CD4-positive, alpha-beta memory T cell (primary cell): ENCODE measurements around the gene KDELR1. TPM values are rescaled to one million over a fixed set of nuclear protein-coding genes. Genes with fewer than 3 reads are reported as not detected.
A peak's percentile ranks its signal among the peaks of the same experiment; 100 is the strongest.

Experiments used
- CTCF ChIA-PET: fragments of 350-600 bp; sonication (Branson Sonifier 250); formaldehyde crosslinking; loops from one replicate; lab custom pipeline; 2021; ENCODE audit warnings: inconsistent platforms; ENCODE audit not compliant: partially characterized antibody; lab: Charles Lee
- POLR2A ChIA-PET: fragments of 350-600 bp; sonication (Branson Sonifier 250); formaldehyde crosslinking; loops from one replicate; lab custom pipeline; 2021; ENCODE audit not compliant: partially characterized antibody; lab: Charles Lee
- DNase-seq, 5 donors: peaks; one replicate each; pipeline versions ENCODE4 v3.0.0 to v3.0.0-alpha.2; 2020 to 2022; ENCODE audit warnings: mixed read lengths in 1 of 5
- H3K27ac ChIP-seq: one replicate; pipeline ENCODE4 v1.7.0; 2013; ENCODE audit warnings: low read depth, low read length
- H3K27me3 ChIP-seq: 2 replicates; pipeline ENCODE4 v1.7.0; 2013; ENCODE audit warnings: mild to moderate bottlenecking, low read length, moderate library complexity; ENCODE audit not compliant: insufficient read depth
- H3K36me3 ChIP-seq: 2 replicates; pipeline ENCODE4 v1.7.0; 2013; ENCODE audit warnings: mild to moderate bottlenecking, low read length, moderate library complexity; ENCODE audit not compliant: insufficient read depth
- H3K4me1 ChIP-seq: 2 replicates; pipeline ENCODE4 v1.7.0; 2013; ENCODE audit warnings: mild to moderate bottlenecking, low read length, moderate library complexity; ENCODE audit not compliant: insufficient read depth
- H3K4me3 ChIP-seq, 2 donors: one replicate each; pipeline ENCODE4 v1.7.0; 2013; ENCODE audit warnings: low read length in 2 of 2, mild to moderate bottlenecking in 1 of 2
- H3K9me3 ChIP-seq, 2 donors: one replicate each; pipeline ENCODE4 v1.7.0; 2013; ENCODE audit warnings: low read length in 2 of 2, control low read depth in 1 of 2; ENCODE audit not compliant: control insufficient read depth in 1 of 2
- H3K27ac Mint-ChIP-seq, 7 donors: one replicate each; pipeline ENCODE4 v1.8.0; 2020 to 2021; ENCODE audit warnings: mixed read lengths in 7 of 7, mild to moderate bottlenecking in 6 of 7, inconsistent platforms in 3 of 7, moderate library complexity in 3 of 7
- H3K27me3 Mint-ChIP-seq, 2 donors: one replicate each; pipeline ENCODE4 v1.8.0; 2020 to 2021; ENCODE audit warnings: mixed read lengths in 2 of 2
- H3K36me3 Mint-ChIP-seq, 2 donors: one replicate each; pipeline ENCODE4 v1.8.0; 2020 to 2021; ENCODE audit warnings: mixed read lengths in 2 of 2, inconsistent platforms in 1 of 2, mild to moderate bottlenecking in 1 of 2
- H3K4me1 Mint-ChIP-seq, 4 donors: one replicate each; pipeline ENCODE4 v1.8.0; 2020 to 2021; ENCODE audit warnings: mixed read lengths in 4 of 4, mild to moderate bottlenecking in 1 of 4
- H3K4me3 Mint-ChIP-seq, 8 donors: one replicate each; pipeline ENCODE4 v1.8.0; 2020 to 2021; ENCODE audit warnings: mixed read lengths in 8 of 8, mild to moderate bottlenecking in 7 of 8, moderate library complexity in 6 of 8, inconsistent platforms in 3 of 8
- H3K9me3 Mint-ChIP-seq, 8 donors: one replicate each; pipeline ENCODE4 v1.8.0; 2020 to 2021; ENCODE audit warnings: mixed read lengths in 8 of 8, mild to moderate bottlenecking in 5 of 8, inconsistent platforms in 3 of 8, moderate library complexity in 1 of 8
- intact Hi-C: fragments of 100-400 bp; cut with micrococcal nuclease; formaldehyde crosslinking; loops from one replicate; pipeline ENCODE4 v1.15.1; 2023
- polyA plus RNA-seq, 2 donors: library from polyadenylated mRNA; unstranded; fragments of 300-500 nt; fragmentation: Illumina TruSeq; gene quantifications; one replicate each; pipeline ENCODE4 v1.2.3, GENCODE V29; 2021
- total RNA-seq, 2 experiments: library from RNA; stranded (reverse); gene quantifications; one replicate each; pipeline ENCODE4 v1.2.3, GENCODE V29; 2021

KDELR1 gene
- total and polyA plus RNA-seq, 4 experiments from 2014 or later = 17.7 to 63.2 (median 43.8) TPM

- H3K27me3 ChIP-seq = no peaks in the 10 kb centered on the region
- H3K36me3 Mint-ChIP-seq = peaks cover 4 to 5% of the 10 kb centered on the region in 2 donors
- ChIA-PET POLR2A (interaction anchor here (0.8 to 3.4 kb wide), 18 partner anchors 8 to 281 kb away, joined by 3 to 65 read pairs (median 4); partner anchors contain the start of genes CA11, CARD8, DBP and EMP3), CTCF (interaction anchor here (0.9 to 2.4 kb wide), 9 partner anchors 10 to 50 kb away, joined by 3 to 21 read pairs (median 5); partner anchors contain the start of genes EMP3 and KDELR1)
- no peak for DNase-seq
- peak overlapping the region; percentile 63 for H3K27ac ChIP-seq
- no peaks in the 10 kb centered on the region for H3K27me3 Mint-ChIP-seq
- peak overlapping the region; percentile 48 to 96 (median 94) for H3K4me3 Mint-ChIP-seq
- H3K4me1 Mint-ChIP-seq = peaks cover 4 to 14% (median 5%) of the 10 kb centered on the region in 4 donors
- peaks cover 17% of the 10 kb centered on the region for H3K4me1 ChIP-seq
- H3K27ac Mint-ChIP-seq = peak overlapping the region; percentile 87 to 98 (median 92)
- H3K36me3 ChIP-seq = no peaks in the 10 kb centered on the region
- H3K9me3 ChIP-seq = no peaks in the 10 kb centered on the region
- intact Hi-C loops = loop anchor here (1.0 to 10.0 kb wide), 6 partner anchors 26 to 1510 kb away; partner anchors contain the start of genes AP2S1, DBP, GRWD1 and KDELR1
- H3K9me3 Mint-ChIP-seq = no peaks in the 10 kb centered on the region
- H3K4me3 ChIP-seq = peak overlapping the region; percentile 73 to 93
These were observed 26.6 kb downstream of the KDELR1 start for GRCh38 chr19:48364598-48365348.

DNA sequence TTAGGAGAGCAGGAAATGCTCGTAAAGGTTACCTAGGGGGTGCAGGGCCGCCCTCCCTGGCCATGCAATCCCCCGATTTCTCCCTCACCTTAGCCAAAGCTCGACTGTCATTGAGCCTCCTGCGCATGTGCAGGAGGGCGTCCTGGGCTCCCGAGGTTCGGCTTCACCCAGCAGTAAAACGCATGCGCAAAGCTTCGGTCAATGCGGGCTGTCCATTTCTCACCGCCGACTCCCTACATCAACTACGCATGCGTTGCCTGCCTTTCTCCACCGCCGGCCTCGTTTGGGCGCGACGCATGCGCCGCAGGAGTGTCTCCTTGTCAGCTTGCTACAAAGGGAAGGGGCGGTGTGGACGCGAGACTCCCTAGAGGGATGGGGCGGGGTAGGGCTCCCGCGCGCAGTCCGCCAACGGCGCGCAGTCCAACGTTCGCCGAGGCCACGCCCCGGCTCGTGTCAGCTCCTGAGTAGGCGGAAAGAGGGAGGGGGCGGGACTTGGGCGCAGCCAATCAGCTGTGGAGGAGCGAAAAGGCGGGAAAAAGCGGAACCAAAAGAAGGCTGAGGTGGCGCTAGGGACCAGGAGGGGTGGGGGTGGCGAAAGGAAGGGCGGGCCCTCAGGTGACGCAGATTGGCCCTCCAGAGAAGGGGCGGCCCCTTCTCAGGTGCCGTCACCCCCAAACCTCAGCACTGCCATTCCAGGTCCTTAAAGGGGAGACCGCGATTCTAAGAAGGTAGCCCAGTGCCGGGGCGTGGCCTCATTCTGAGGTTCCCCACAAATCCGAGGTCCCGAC, 27.3 kb downstream of the KDELR1 start, which contains the start of the genes SYNGR4 and TMEM143:
Gene SYNGR4 (plus strand): TSS at position 558 of the 788 bp plus-strand sequence. CDS start 1,476 bp downstream, outside the sequence.
Gene TMEM143 (minus strand): TSS at position 131 of the 788 bp plus-strand sequence. CDS start 20 bp downstream, at position 111.
- ChIA-PET POLR2A (interaction anchor here (0.8 to 3.4 kb wide), 32 partner anchors 9 to 1486 kb away, joined by 3 to 65 read pairs (median 4); partner anchors contain the start of genes CA11, CARD8, DBP and EMP3), CTCF (interaction anchor here (0.5 to 2.4 kb wide), 15 partner anchors 10 to 607 kb away, joined by 3 to 21 read pairs (median 3); partner anchors contain the start of genes EMP3 and KDELR1)
- peak; percentile 98 to 99 (median 99) for DNase-seq
- Histone ChIP-seq H3K9me3 (no peaks in the 10 kb centered on the region), H3K4me3 (peak within 1 kb of the TSS; percentile 93 to 94), H3K4me1 (peaks cover 17% of the 10 kb centered on the region), H3K36me3 (no peaks in the 10 kb centered on the region), H3K27ac (peak within 1 kb of the TSS; percentile 88), H3K27me3 (no peaks in the 10 kb centered on the region)
- peak within 1 kb of the TSS; percentile 87 to 96 (median 94) for H3K4me3 Mint-ChIP-seq
- peaks cover 5 to 7% of the 10 kb centered on the region in 2 donors for H3K36me3 Mint-ChIP-seq
- intact Hi-C loops = loop anchor here (1.0 to 10.0 kb wide), 10 partner anchors 27 to 1509 kb away; partner anchors contain the start of genes AP2S1, CYTH2, DBP and GRWD1
- H3K9me3 Mint-ChIP-seq = no peaks in the 10 kb centered on the region
- peak within 1 kb of the TSS; percentile 87 to 98 (median 92) for H3K27ac Mint-ChIP-seq
- H3K4me1 Mint-ChIP-seq = peaks cover 4 to 14% (median 5%) of the 10 kb centered on the region in 4 donors
- H3K27me3 Mint-ChIP-seq = no peaks in the 10 kb centered on the region

- peaks cover 17% of the 10 kb centered on the region for H3K4me1 ChIP-seq
- H3K27ac ChIP-seq = peak overlapping the region; percentile 88
- no peaks in the 10 kb centered on the region for H3K27me3 ChIP-seq
- no peaks in the 10 kb centered on the region for H3K36me3 ChIP-seq
- H3K9me3 Mint-ChIP-seq = no peaks in the 10 kb centered on the region
- no peaks in the 10 kb centered on the region for H3K27me3 Mint-ChIP-seq
- H3K27ac Mint-ChIP-seq = peak overlapping the region; percentile 87 to 98 (median 92)
- H3K4me3 Mint-ChIP-seq = peak overlapping the region; percentile 87 to 96 (median 94)
- no peak for DNase-seq
- peaks cover 5 to 10% of the 10 kb centered on the region in 2 donors for H3K36me3 Mint-ChIP-seq
- no peaks in the 10 kb centered on the region for H3K9me3 ChIP-seq
- intact Hi-C loops = loop anchor here (1.0 to 10.0 kb wide), 5 partner anchors 31 to 1509 kb away; partner anchors contain the start of genes AP2S1 and CYTH2
- CTCF ChIA-PET = interaction anchor here (0.5 to 2.4 kb wide), 14 partner anchors 9 to 607 kb away, joined by 3 to 21 read pairs (median 3); partner anchors contain the start of genes EMP3 and KDELR1
- peaks cover 4 to 14% (median 5%) of the 10 kb centered on the region in 4 donors for H3K4me1 Mint-ChIP-seq
- H3K4me3 ChIP-seq = peak overlapping the region; percentile 93 to 94
- POLR2A ChIA-PET = interaction anchor here (0.8 to 3.4 kb wide), 27 partner anchors 10 to 1487 kb away, joined by 3 to 65 read pairs (median 5); partner anchors contain the start of genes CA11, CARD8, DBP and EMP3
These were observed 27.9 kb downstream of the KDELR1 start for GRCh38 chr19:48363500-48363809.

DNA sequence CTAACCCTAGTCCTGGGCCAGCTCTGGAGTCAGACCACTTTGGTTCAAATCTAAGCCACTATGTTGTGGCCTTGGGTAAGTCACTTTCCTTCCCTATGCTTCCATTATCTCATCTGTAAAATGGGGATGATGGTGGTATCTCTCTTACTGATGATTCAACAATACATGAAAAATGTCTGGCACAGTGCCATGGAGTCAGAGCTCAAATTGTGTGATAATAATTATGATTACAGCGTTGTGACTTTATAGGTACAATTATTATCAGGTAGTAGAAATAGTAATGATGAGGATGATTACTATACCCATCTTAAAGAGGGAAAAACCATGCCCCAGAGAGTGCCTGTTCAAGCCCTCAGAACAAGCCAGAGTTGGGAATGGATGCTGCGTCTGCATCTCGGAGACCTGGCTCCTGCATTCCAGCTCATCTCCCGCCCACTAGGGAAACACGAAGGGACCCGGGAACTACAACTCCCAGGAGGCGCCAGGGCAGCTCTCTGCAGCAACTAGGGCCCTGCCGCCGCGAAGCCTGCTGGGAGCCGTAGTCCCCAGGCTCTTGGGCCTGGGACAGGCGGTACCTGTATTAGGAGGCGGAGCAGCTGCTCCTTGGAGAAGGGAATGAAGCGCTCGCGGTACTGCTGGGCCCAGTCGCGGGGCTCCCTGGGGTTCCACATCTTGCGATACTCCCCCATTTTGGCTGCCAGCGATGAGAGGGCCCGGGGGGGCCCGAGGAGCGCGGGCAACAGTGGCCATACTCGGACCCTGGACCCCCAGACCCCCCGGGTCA, 28.4 kb downstream of the KDELR1 start:
- H3K27me3 ChIP-seq = no peaks in the 10 kb centered on the region
- intact Hi-C loops = loop anchor here (1.0 to 10.0 kb wide), 5 partner anchors 30 to 1508 kb away; partner anchors contain the start of genes AP2S1 and CYTH2
- H3K4me3 ChIP-seq = peak overlapping the region; percentile 93 to 94
- peak; percentile 82 to 93 (median 86) for DNase-seq
- no peaks in the 10 kb centered on the region for H3K36me3 ChIP-seq
- no peaks in the 10 kb centered on the region for H3K27me3 Mint-ChIP-seq
- peaks cover 5 to 12% of the 10 kb centered on the region in 2 donors for H3K36me3 Mint-ChIP-seq
- no peaks in the 10 kb centered on the region for H3K9me3 ChIP-seq
- H3K4me1 Mint-ChIP-seq = peaks cover 4 to 14% (median 5%) of the 10 kb centered on the region in 4 donors
- peak overlapping the region; percentile 87 to 96 (median 94) for H3K4me3 Mint-ChIP-seq
- peak overlapping the region; percentile 88 for H3K27ac ChIP-seq
- ChIA-PET CTCF (interaction anchor here (0.5 to 1.7 kb wide), 10 partner anchors 9 to 243 kb away, joined by 3 to 8 read pairs (median 3); partner anchors contain the start of gene KDELR1), POLR2A (interaction anchor here (0.6 to 3.4 kb wide), 21 partner anchors 10 to 1488 kb away, joined by 3 to 65 read pairs (median 5); partner anchors contain the start of genes CARD8, EMP3, KDELR1 and LMTK3)
- no peaks in the 10 kb centered on the region for H3K9me3 Mint-ChIP-seq
- peaks cover 17% of the 10 kb centered on the region for H3K4me1 ChIP-seq
- H3K27ac Mint-ChIP-seq = peak overlapping the region; percentile 87 to 98 (median 92)

- intact Hi-C loops = loop anchor here (2.0 to 10.0 kb wide), 2 partner anchors 29 to 1507 kb away; partner anchors contain the start of gene AP2S1
- Mint-ChIP-seq H3K4me3 (peak overlapping the region in 1 of 8 donors; percentile 18), H3K36me3 (peaks cover 6 to 12% of the 10 kb centered on the region in 2 donors)
These were observed 29.4 kb downstream of the KDELR1 start for GRCh38 chr19:48361912-48362311.

More at GRCh38 chr19:48361912-48362311, 29.4 kb downstream of the KDELR1 start:
- Histone ChIP-seq H3K4me1 (peaks cover 17% of the 10 kb centered on the region), H3K27ac (no peak overlapping the region), H3K36me3 (no peaks in the 10 kb centered on the region), H3K4me3 (no peak overlapping the region), H3K9me3 (no peaks in the 10 kb centered on the region), H3K27me3 (no peaks in the 10 kb centered on the region)
- no peak for DNase-seq
- Mint-ChIP-seq H3K27ac (peak overlapping the region in 1 of 7 donors; percentile 79), H3K4me1 (peaks cover 4 to 14% (median 5%) of the 10 kb centered on the region in 4 donors), H3K27me3 (no peaks in the 10 kb centered on the region), H3K9me3 (no peaks in the 10 kb centered on the region)
- ChIA-PET CTCF (interaction anchor here (1.2 kb wide), 1 partner anchor 158 kb away, joined by 3 read pairs; no protein-coding TSS in a partner anchor), POLR2A (interaction anchor here (3.1 to 3.4 kb wide), 2 partner anchors 28 to 39 kb away, joined by 43 to 65 read pairs; partner anchors contain the start of gene EMP3)
